ENCODE results near the gene MAST2.

The MAST2 gene

DNA sequence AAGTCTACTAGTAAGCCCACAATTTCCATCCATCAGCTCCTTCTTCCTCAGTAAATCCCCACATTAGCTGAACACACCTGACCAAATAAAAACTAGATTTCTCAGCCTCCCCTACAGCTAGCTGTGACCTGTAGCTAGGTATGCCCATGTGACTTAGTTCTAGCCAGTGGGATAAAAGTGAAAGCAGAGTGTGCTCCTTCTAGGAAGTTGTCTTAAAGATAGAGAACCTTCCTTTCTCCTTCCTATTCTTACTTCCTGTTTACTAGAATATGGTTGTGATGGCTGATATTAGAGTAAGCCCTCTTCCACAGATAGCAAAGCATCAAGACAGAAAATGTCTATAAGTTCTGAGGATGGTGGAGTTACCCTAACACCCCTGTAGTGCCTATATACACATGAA, 262.0 kb downstream of the MAST2 start:
- DNase-seq (ENCODE audit: low read depth, low spot score) = no peak
- no peak overlapping the region for H3K9ac ChIP-seq (ENCODE audit: insufficient read length, low read depth)
- peaks cover 11% of the 10 kb centered on the region for H3K36me3 ChIP-seq (ENCODE audit: insufficient read depth, insufficient read length, low read length)
- no peak overlapping the region for H3K4me3 ChIP-seq (ENCODE audit: insufficient read length, low read depth)
- no peaks in the 10 kb centered on the region for H3K4me1 ChIP-seq (ENCODE audit: insufficient read depth, insufficient read length)
- TF ChIP-seq YY1 (IDR thresholded peaks at IDR 0.05; ENCODE audit: insufficient read depth, insufficient read length) (no peak), ZNF274 (IDR thresholded peaks at IDR 0.05; ENCODE audit: low read depth, low read length) (no peak), SUZ12 (IDR thresholded peaks at IDR 0.05; ENCODE audit: extremely low read depth, insufficient read depth, insufficient read length) (no peak)
- no peaks in the 10 kb centered on the region for H3K9me3 ChIP-seq (ENCODE audit: insufficient read depth, low read length)
- no peaks in the 10 kb centered on the region for H3K27me3 ChIP-seq (ENCODE audit: insufficient read depth, insufficient read length)

GRCh38 chr1:46067652-46068051, 264.2 kb downstream of the MAST2 start:
- H3K9me3 ChIP-seq (ENCODE audit: insufficient read depth, low read length) = no peaks in the 10 kb centered on the region
- H3K36me3 ChIP-seq (ENCODE audit: insufficient read depth, insufficient read length, low read length) = peaks cover 2% of the 10 kb centered on the region
- H3K4me1 ChIP-seq (ENCODE audit: insufficient read depth, insufficient read length) = no peaks in the 10 kb centered on the region
- H3K9ac ChIP-seq (ENCODE audit: insufficient read length, low read depth) = no peak overlapping the region
- H3K27me3 ChIP-seq (ENCODE audit: insufficient read depth, insufficient read length) = no peaks in the 10 kb centered on the region
- no peak for DNase-seq (ENCODE audit: low read depth, low spot score)
- no peak overlapping the region for H3K4me3 ChIP-seq (ENCODE audit: insufficient read length, low read depth)
- TF ChIP-seq YY1 (IDR thresholded peaks at IDR 0.05; ENCODE audit: insufficient read depth, insufficient read length) (no peak), ZNF274 (IDR thresholded peaks at IDR 0.05; ENCODE audit: low read depth, low read length) (no peak), SUZ12 (IDR thresholded peaks at IDR 0.05; ENCODE audit: extremely low read depth, insufficient read depth, insufficient read length) (no peak)

DNA sequence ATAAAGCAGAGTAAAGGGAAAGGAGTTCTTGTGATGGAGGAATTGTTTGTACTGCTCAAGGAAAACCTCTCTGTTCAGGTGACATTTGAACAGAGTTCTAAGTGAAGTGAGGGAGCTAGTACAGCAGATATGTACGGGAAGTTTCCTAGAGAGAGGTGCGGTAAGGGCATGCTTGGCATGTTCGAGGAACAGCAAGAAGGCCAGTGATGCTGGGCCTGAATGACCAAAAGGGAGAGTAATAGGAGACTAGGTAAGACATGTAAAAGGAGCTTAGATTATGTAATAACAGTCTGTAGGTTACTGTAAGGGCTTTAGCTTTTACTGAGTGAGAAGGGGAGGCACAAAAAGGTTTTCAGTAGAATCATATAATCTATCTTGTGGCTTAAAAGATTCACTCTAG, 265.1 kb downstream of the MAST2 start:
- Histone ChIP-seq H3K9me3 (ENCODE audit: insufficient read depth, low read length) (no peaks in the 10 kb centered on the region), H3K4me1 (ENCODE audit: insufficient read depth, insufficient read length) (no peaks in the 10 kb centered on the region), H3K36me3 (ENCODE audit: insufficient read depth, insufficient read length, low read length) (peaks cover 2% of the 10 kb centered on the region), H3K9ac (ENCODE audit: insufficient read length, low read depth) (no peak overlapping the region), H3K27me3 (ENCODE audit: insufficient read depth, insufficient read length) (no peaks in the 10 kb centered on the region), H3K4me3 (ENCODE audit: insufficient read length, low read depth) (no peak overlapping the region)
- no peak for TF ChIP-seq ZNF274 (IDR thresholded peaks at IDR 0.05; ENCODE audit: low read depth, low read length)
- TF ChIP-seq SUZ12 (IDR thresholded peaks at IDR 0.05; ENCODE audit: extremely low read depth, insufficient read depth, insufficient read length) = no peak
- no peak for TF ChIP-seq YY1 (IDR thresholded peaks at IDR 0.05; ENCODE audit: insufficient read depth, insufficient read length)
- DNase-seq (ENCODE audit: low read depth, low spot score) = no peak

DNA sequence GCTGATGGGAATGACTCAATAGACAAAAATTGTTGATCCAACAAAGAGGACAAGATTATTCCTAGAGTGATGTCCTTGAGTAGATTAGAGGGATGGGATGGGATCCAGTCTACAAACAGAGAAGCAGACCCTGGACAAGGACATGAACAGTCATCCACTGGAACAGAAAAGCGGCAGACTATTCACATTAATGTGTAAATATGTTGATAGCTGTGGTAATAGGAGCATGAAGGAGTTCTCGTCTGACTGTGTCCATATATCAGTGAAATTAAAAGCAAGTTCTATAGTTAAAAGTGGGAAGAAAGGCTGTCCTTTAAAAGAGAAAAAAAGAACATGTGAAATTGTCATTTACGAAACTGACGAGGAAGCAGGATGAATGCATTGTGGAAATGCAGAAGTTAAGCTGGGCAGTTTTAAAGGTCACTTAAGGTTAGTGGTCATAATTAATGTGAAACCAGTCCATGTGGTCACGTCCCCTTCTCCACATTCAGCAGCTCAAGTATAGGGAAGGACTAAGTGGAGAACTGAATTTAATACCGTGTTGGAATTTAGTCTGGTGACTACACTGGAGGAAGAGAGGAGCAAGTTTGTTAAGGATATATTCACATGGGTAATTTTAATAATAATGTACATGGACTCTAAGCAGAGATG, 266.9 kb downstream of the MAST2 start:
- Histone ChIP-seq H3K36me3 (ENCODE audit: insufficient read depth, insufficient read length, low read length) (peaks cover 2% of the 10 kb centered on the region), H3K9ac (ENCODE audit: insufficient read length, low read depth) (no peak overlapping the region), H3K4me3 (ENCODE audit: insufficient read length, low read depth) (no peak overlapping the region), H3K27me3 (ENCODE audit: insufficient read depth, insufficient read length) (no peaks in the 10 kb centered on the region), H3K4me1 (ENCODE audit: insufficient read depth, insufficient read length) (no peaks in the 10 kb centered on the region), H3K9me3 (ENCODE audit: insufficient read depth, low read length) (no peaks in the 10 kb centered on the region)
- TF ChIP-seq SUZ12 (IDR thresholded peaks at IDR 0.05; ENCODE audit: extremely low read depth, insufficient read depth, insufficient read length) = no peak
- TF ChIP-seq ZNF274 (IDR thresholded peaks at IDR 0.05; ENCODE audit: low read depth, low read length) = no peak
- TF ChIP-seq YY1 (IDR thresholded peaks at IDR 0.05; ENCODE audit: insufficient read depth, insufficient read length) = no peak
- DNase-seq (ENCODE audit: low read depth, low spot score) = no peak

GRCh38 chr1:46072975-46073374, 269.6 kb downstream of the MAST2 start:
- DNase-seq (ENCODE audit: low read depth, low spot score) = no peak
- H3K4me3 ChIP-seq (ENCODE audit: insufficient read length, low read depth) = no peak overlapping the region
- H3K9me3 ChIP-seq (ENCODE audit: insufficient read depth, low read length) = no peaks in the 10 kb centered on the region
- no peak overlapping the region for H3K9ac ChIP-seq (ENCODE audit: insufficient read length, low read depth)
- no peaks in the 10 kb centered on the region for H3K27me3 ChIP-seq (ENCODE audit: insufficient read depth, insufficient read length)
- TF ChIP-seq SUZ12 (IDR thresholded peaks at IDR 0.05; ENCODE audit: extremely low read depth, insufficient read depth, insufficient read length) (no peak), ZNF274 (IDR thresholded peaks at IDR 0.05; ENCODE audit: low read depth, low read length) (no peak), YY1 (IDR thresholded peaks at IDR 0.05; ENCODE audit: insufficient read depth, insufficient read length) (no peak)
- no peaks in the 10 kb centered on the region for H3K36me3 ChIP-seq (ENCODE audit: insufficient read depth, insufficient read length, low read length)
- peaks cover 2% of the 10 kb centered on the region for H3K4me1 ChIP-seq (ENCODE audit: insufficient read depth, insufficient read length)

DNA sequence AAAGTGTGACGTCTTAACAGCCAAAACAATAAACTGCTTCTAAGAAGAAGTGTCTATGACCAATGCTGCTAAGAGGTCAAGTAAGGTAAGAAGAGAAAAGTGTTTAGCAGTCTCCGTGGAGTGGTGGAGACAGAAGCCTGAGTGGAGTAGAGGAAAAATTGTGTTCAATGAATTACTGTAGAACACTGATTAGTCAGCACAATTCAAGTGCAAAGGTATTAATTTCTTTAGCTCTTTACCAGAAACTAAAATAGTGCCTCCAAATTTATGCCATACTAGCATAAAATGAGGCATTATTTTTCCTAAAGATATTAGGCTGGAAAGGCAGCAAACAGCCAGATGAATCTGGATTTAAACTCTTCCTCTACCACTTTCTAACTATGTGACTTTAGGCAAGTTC, 272.9 kb downstream of the MAST2 start:
- DNase-seq (ENCODE audit: low read depth, low spot score) = no peak
- H3K36me3 ChIP-seq (ENCODE audit: insufficient read depth, insufficient read length, low read length) = no peaks in the 10 kb centered on the region
- no peaks in the 10 kb centered on the region for H3K9me3 ChIP-seq (ENCODE audit: insufficient read depth, low read length)
- no peak for TF ChIP-seq YY1 (IDR thresholded peaks at IDR 0.05; ENCODE audit: insufficient read depth, insufficient read length)
- TF ChIP-seq ZNF274 (IDR thresholded peaks at IDR 0.05; ENCODE audit: low read depth, low read length) = no peak
- no peak for TF ChIP-seq SUZ12 (IDR thresholded peaks at IDR 0.05; ENCODE audit: extremely low read depth, insufficient read depth, insufficient read length)
- no peaks in the 10 kb centered on the region for H3K27me3 ChIP-seq (ENCODE audit: insufficient read depth, insufficient read length)
- H3K4me1 ChIP-seq (ENCODE audit: insufficient read depth, insufficient read length) = peaks cover 2% of the 10 kb centered on the region
- no peak overlapping the region for H3K4me3 ChIP-seq (ENCODE audit: insufficient read length, low read depth)
- H3K9ac ChIP-seq (ENCODE audit: insufficient read length, low read depth) = no peak overlapping the region

DNA sequence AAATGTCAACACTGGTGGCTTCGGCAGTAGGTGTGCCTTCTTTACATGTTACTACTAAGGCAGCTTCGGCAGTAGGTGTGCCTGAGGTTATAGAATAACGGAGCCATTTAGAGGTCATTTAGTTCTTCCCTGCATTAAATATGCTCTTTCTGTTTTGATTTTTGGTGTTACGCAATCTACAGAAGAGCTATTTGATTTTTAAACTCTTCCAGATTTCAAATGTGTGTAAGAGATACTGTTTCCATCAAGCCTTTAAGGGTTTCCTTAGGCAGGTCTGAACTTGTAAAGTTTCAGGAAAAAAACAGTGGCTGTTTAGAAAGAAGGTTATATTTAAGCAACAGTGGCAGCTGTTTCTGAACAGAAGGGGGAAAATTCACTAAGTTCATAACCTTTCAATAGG, 274.2 kb downstream of the MAST2 start:
- TF ChIP-seq ZNF274 (IDR thresholded peaks at IDR 0.05; ENCODE audit: low read depth, low read length) (no peak), SUZ12 (IDR thresholded peaks at IDR 0.05; ENCODE audit: extremely low read depth, insufficient read depth, insufficient read length) (no peak), YY1 (IDR thresholded peaks at IDR 0.05; ENCODE audit: insufficient read depth, insufficient read length) (no peak)
- no peaks in the 10 kb centered on the region for H3K36me3 ChIP-seq (ENCODE audit: insufficient read depth, insufficient read length, low read length)

More for the DNA sequence above, 274.2 kb downstream of the MAST2 start:
- DNase-seq (ENCODE audit: low read depth, low spot score) = no peak
- Histone ChIP-seq H3K9me3 (ENCODE audit: insufficient read depth, low read length) (no peaks in the 10 kb centered on the region), H3K9ac (ENCODE audit: insufficient read length, low read depth) (no peak overlapping the region), H3K4me3 (ENCODE audit: insufficient read length, low read depth) (no peak overlapping the region), H3K4me1 (ENCODE audit: insufficient read depth, insufficient read length) (peaks cover 2% of the 10 kb centered on the region), H3K27me3 (ENCODE audit: insufficient read depth, insufficient read length) (no peaks in the 10 kb centered on the region)

Measured in NT2/D1 (cell line).